HepG2 (cell line): ENCODE measurements around the gene ROM1. TPM values are rescaled to one million over a fixed set of nuclear protein-coding genes. Genes with fewer than 3 reads are reported as not detected.
A peak's percentile ranks its signal among the peaks of the same experiment; 100 is the strongest.

ENCODE experiments used
- AHDC1 ChIP-seq: sonication (generic); formaldehyde crosslinking; IDR thresholded peaks from 2 replicates; pipeline ENCODE4 v1.5.1; 2020; ENCODE audit warnings: mild to moderate bottlenecking, missing genetic modification reagents, borderline replicate concordance
- ATF7-NPFF ChIP-seq: sonication (generic); formaldehyde crosslinking; IDR thresholded peaks from 2 replicates; pipeline ENCODE4 v1.8.1; 2023; ENCODE audit warnings: mild to moderate bottlenecking, low read depth, missing genetic modification reagents, moderate library complexity
- CHD2 ChIP-seq: IDR thresholded peaks from 2 replicates; pipeline ENCODE4 v1.6.1; 2011; ENCODE audit warnings: low read depth, low read length, improper control_type of control experiment
- HDAC6 ChIP-seq: fragments of 200-600 bp; sonication (generic); IDR thresholded peaks from 2 replicates; pipeline ENCODE4 v1.7.0; 2017; ENCODE audit warnings: mild to moderate bottlenecking, antibody characterized with exemption, low read length, low read depth
- IKZF1 ChIP-seq: fragments of 450-650 bp; IDR thresholded peaks from 2 replicates; pipeline ENCODE4 v1.7.1; 2016
- POLR2AphosphoS5 ChIP-seq: IDR thresholded peaks from 2 replicates; pipeline ENCODE4 v1.6.1; 2012; ENCODE audit warnings: low read depth, low read length
- REPIN1 ChIP-seq: sonication (generic); formaldehyde crosslinking; IDR thresholded peaks from 2 replicates; pipeline ENCODE4 v1.8.0; 2022; ENCODE audit warnings: missing genetic modification reagents, low read depth, mild to moderate bottlenecking, borderline replicate concordance
- SIN3A ChIP-seq: IDR thresholded peaks from 2 replicates; pipeline ENCODE4 v1.6.1; 2011; ENCODE audit warnings: low read depth, mild to moderate bottlenecking, control low read depth, low read length, borderline replicate concordance
- SIN3B ChIP-seq: fragments of 150-350 bp; IDR thresholded peaks from 2 replicates; pipeline ENCODE4 v1.6.1; 2014; ENCODE audit warnings: low read length
- SKIL ChIP-seq: sonication (generic); formaldehyde crosslinking; IDR thresholded peaks from 2 replicates; pipeline ENCODE4 v1.8.0; 2022; ENCODE audit warnings: missing genetic modification reagents, mild to moderate bottlenecking, moderate library complexity, borderline replicate concordance
- SMAD3 ChIP-seq: sonication (generic); formaldehyde crosslinking; IDR thresholded peaks from 2 replicates; pipeline ENCODE4 v1.4.0; 2020; ENCODE audit warnings: missing genetic modification reagents
- TFE3 ChIP-seq: IDR thresholded peaks from 2 replicates; pipeline ENCODE4 v1.6.1; 2016
- ZFP1 ChIP-seq: IDR thresholded peaks from 2 replicates; pipeline ENCODE4 v1.6.1; 2016
- ZMAT5 ChIP-seq: sonication (generic); formaldehyde crosslinking; IDR thresholded peaks from 2 replicates; pipeline ENCODE4 v1.5.0; 2020; ENCODE audit warnings: mild to moderate bottlenecking, low read depth, missing genetic modification reagents, borderline replicate concordance
- ZNF205 ChIP-seq: IDR thresholded peaks from 2 replicates; pipeline ENCODE4 v1.6.1; 2018; ENCODE audit warnings: missing biosample characterization, missing genetic modification reagents
- ZNF430 ChIP-seq: sonication (generic); formaldehyde crosslinking; IDR thresholded peaks from 2 replicates; pipeline ENCODE4 v1.9.0; 2021; ENCODE audit warnings: mild to moderate bottlenecking, missing genetic modification reagents
- ZNF441 ChIP-seq: sonication (generic); formaldehyde crosslinking; IDR thresholded peaks from 2 replicates; pipeline ENCODE4 v1.7.0; 2021; ENCODE audit warnings: missing genetic modification reagents, borderline replicate concordance
- ZNF543 ChIP-seq: sonication (generic); formaldehyde crosslinking; IDR thresholded peaks from 2 replicates; pipeline ENCODE4 v1.4.0; 2020; ENCODE audit warnings: mild to moderate bottlenecking, missing genetic modification reagents
- ZNF614 ChIP-seq: IDR thresholded peaks from 2 replicates; pipeline ENCODE4 v1.6.1; 2018; ENCODE audit warnings: missing biosample characterization, missing genetic modification reagents, inconsistent platforms, borderline replicate concordance
- ZNF772 ChIP-seq: sonication (generic); formaldehyde crosslinking; IDR thresholded peaks from 2 replicates; pipeline ENCODE4 v1.5.0; 2020; ENCODE audit warnings: mild to moderate bottlenecking, missing genetic modification reagents
- ZNF816 ChIP-seq: sonication (generic); formaldehyde crosslinking; IDR thresholded peaks from 2 replicates; pipeline ENCODE4 v1.8.0; 2022; ENCODE audit warnings: missing genetic modification reagents, mild to moderate bottlenecking, borderline replicate concordance
- polyA plus RNA-seq, 8 experiments: library from polyadenylated mRNA; depleted of rRNA in 3 of 8; stranded (reverse) in 7 of 8; unstranded in 1 of 8; fragments of >200 nt; fragmentation: Illumina TruSeq in 4 of 8; extraction: Trizol in 4 of 8; gene quantifications; 2 replicates each; pipeline versions ENCODE4 v1.2.1 to v1.2.3, GENCODE V29; 2011 to 2016; ENCODE audit warnings: low read depth in 4 of 8, missing spikeins in 1 of 8, mixed read lengths in 1 of 8; ENCODE audit not compliant: insufficient read depth in 1 of 8
- total RNA-seq, 5 experiments: library from RNA; depleted of rRNA; stranded (reverse); fragments of >200 nt; fragmentation: Illumina TruSeq; extraction: Trizol; gene quantifications; 2 replicates each; pipeline ENCODE4 v1.2.3, GENCODE V29; 2016; ENCODE audit warnings: low read depth in 1 of 5

Gene ROM1
- total and polyA plus RNA-seq, 2 of the 13 experiments (the other 11 are each of a cell fraction or from before 2014, with no cell fraction given) = 1.2 to 2.4 TPM

GRCh38 chr11:62591448-62592145, 21.5 kb upstream of the ROM1 start, which contains the start of gene TUT1 (continued):
- TF ChIP-seq SKIL (CRISPR knock-in tag) (peak; percentile 34; the same call in 1 of the 2 replicates), ZNF543 (CRISPR knock-in tag) (peak; percentile 75; the same call in 1 of the 2 replicates), ZNF430 (CRISPR knock-in tag) (peak; percentile 96), ZNF614 (peak; percentile 92), SMAD3 (CRISPR knock-in tag) (peak; percentile 83), CHD2 (peak; percentile 8; the same call in 1 of the 2 replicates), SIN3A (peak; percentile 89), POLR2AphosphoS5 (peak; percentile 97), REPIN1 (CRISPR knock-in tag) (peak; percentile 96), SIN3B (peak; percentile 87), HDAC6 (no peak), ZNF205 (CRISPR knock-in tag) (peak; percentile 73; the same call in 1 of the 2 replicates), ATF7-NPFF (CRISPR knock-in tag) (peak; percentile 93), ZFP1 (peak; percentile 93), ZNF816 (CRISPR knock-in tag) (no peak; the same call in 1 of the 2 replicates), ZNF441 (CRISPR knock-in tag) (0 out of 2 replicates have a peak, but pooled peaks have one; percentile 29), IKZF1 (no peak), AHDC1 (CRISPR knock-in tag) (peak; percentile 51; the same call in 1 of the 2 replicates), ZMAT5 (no peak), TFE3 (CRISPR knock-in tag) (0 out of 2 replicates have a peak, but pooled peaks have one; percentile 27), ZNF772 (CRISPR knock-in tag) (peak; percentile 90; the same call in 1 of the 2 replicates)
